ENCODE results near the gene ASB16. TPM values are rescaled to one million over a fixed set of nuclear protein-coding genes. Genes with fewer than 3 reads are reported as not detected.

ASB16 gene
- total and polyA plus RNA-seq, 9 of the 15 experiments (the other 6 are each of a cell fraction or from before 2014, with no cell fraction given): 0.03 to 0.07 TPM; not detected in 7

GRCh38 chr17:44210342-44211192, 40.1 kb downstream of the ASB16 start (continued):
- no peak for TF ChIP-seq RERE (CRISPR knock-in tag; IDR thresholded peaks at IDR 0.05; ENCODE audit: borderline replicate concordance)
- TF ChIP-seq SFPQ (IDR thresholded peaks at IDR 0.05; ENCODE audit: low read depth, low read length): no peak
- no peak for TF ChIP-seq ATF6 (CRISPR knock-in tag; IDR thresholded peaks at IDR 0.05)
- TF ChIP-seq ZNF318 (IDR thresholded peaks at IDR 0.05; ENCODE audit: borderline replicate concordance in 1 of 2, low read depth in 1 of 2): no peak
- no peak for TF ChIP-seq SUPT5H (IDR thresholded peaks at IDR 0.05)
